Uterus (tissue), 4 donors: ENCODE results near the gene ZNF423. TPM values are rescaled to one million over a fixed set of nuclear protein-coding genes. Genes with fewer than 3 reads are reported as not detected.

ENCODE experiments used
- DNase-seq, 2 donors: peaks; one replicate each; pipeline ENCODE4 v3.0.0-alpha.2; 2019 to 2020
- H3K27ac ChIP-seq, 2 donors: fragments of 200-600 bp; sonication (generic); 1 replicate in 1 of 2; 2 replicates in 1 of 2; pipeline ENCODE4 v1.5.1; 2016 to 2018
- H3K27me3 ChIP-seq, 2 donors: fragments of 200-600 bp; sonication (generic); one replicate each; pipeline ENCODE4 v1.5.1; 2018 to 2019; ENCODE audit warnings: control low read depth in 1 of 2
- H3K36me3 ChIP-seq, 2 donors: fragments of 200-600 bp; sonication (generic); one replicate each; pipeline ENCODE4 v1.5.1; 2019; ENCODE audit warnings: control low read depth in 1 of 2
- H3K4me1 ChIP-seq, 2 donors: fragments of 200-600 bp; sonication (generic); one replicate each; pipeline ENCODE4 v1.5.1; 2018 to 2019; ENCODE audit warnings: control low read depth in 1 of 2
- H3K4me3 ChIP-seq, 2 donors: fragments of 200-600 bp; sonication (generic); 1 replicate in 1 of 2; 2 replicates in 1 of 2; pipeline ENCODE4 v1.5.1; 2018 to 2019; ENCODE audit warnings: mild to moderate bottlenecking in 1 of 2
- H3K9me3 ChIP-seq, 2 donors: fragments of 200-600 bp; sonication (generic); one replicate each; pipeline ENCODE4 v1.5.1; 2019; ENCODE audit warnings: control low read depth in 1 of 2
- POLR2A ChIP-seq, 2 donors: fragments of 450-650 bp; IDR thresholded peaks; one replicate each; pipeline ENCODE4 v1.6.1; 2016; ENCODE audit warnings: antibody characterized with exemption in 2 of 2, mild to moderate bottlenecking in 1 of 2, moderate library complexity in 1 of 2
- intact Hi-C: fragments of 100-400 bp; cut with DNase I; formaldehyde crosslinking; loops from one replicate; pipeline ENCODE4 v1.15.1; 2023; ENCODE audit warnings: low total_unique reads
- total RNA-seq, 4 donors: library from RNA; depleted of rRNA in 3 of 4; stranded (reverse); fragments of >200 nt in 3 of 4; gene quantifications; one replicate each; pipeline versions ENCODE4 v1.1.0 to v1.2.4, GENCODE V29; 2014 to 2023
- TF ChIP-seq, protein P1 (sequence below), 4 experiments: fragments of 200-600 bp in 2 of 4; fragments of 450-650 bp in 2 of 4; sonication (generic) in 2 of 4; IDR thresholded peaks; one replicate each; pipeline ENCODE4 v1.5.1; 2016 to 2019; ENCODE audit warnings: antibody characterized with exemption in 4 of 4, mild to moderate bottlenecking in 2 of 4, moderate library complexity in 1 of 4
- donor health status: DM: yes; HTN: yes; CAD: no.

ZNF423 gene
- total RNA-seq, 4 donors from 2014 or later, result 7.1 to 33.5 (median 14.7) TPM

DNA sequence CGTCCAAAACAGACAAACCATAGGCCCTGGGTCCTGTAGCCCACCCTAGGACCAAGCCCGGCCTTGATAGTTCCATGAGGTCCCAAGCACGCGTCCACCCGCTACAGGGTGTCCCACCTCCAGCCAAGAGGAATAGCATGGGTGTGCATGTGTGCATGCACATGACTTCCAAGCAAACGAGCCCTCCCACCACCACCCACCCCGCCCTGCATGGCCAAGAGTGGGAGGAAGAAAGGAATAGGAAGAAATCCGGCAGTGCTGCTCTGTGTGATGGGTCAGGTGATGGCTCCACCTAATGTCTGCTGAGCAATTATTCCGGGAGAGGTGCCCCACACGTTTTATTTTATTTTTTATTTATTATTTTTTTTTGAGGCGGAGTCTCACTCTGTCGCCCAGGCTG, 184.6 kb downstream of the ZNF423 start:
- DNase-seq, result no peak
- no peaks in the 10 kb centered on the region for H3K36me3 ChIP-seq
- H3K9me3 ChIP-seq, result no peaks in the 10 kb centered on the region
- no peak overlapping the region for H3K27ac ChIP-seq
- TF ChIP-seq POLR2A (IDR thresholded peaks at IDR 0.05), result no peak
- TF ChIP-seq, protein P1, sequence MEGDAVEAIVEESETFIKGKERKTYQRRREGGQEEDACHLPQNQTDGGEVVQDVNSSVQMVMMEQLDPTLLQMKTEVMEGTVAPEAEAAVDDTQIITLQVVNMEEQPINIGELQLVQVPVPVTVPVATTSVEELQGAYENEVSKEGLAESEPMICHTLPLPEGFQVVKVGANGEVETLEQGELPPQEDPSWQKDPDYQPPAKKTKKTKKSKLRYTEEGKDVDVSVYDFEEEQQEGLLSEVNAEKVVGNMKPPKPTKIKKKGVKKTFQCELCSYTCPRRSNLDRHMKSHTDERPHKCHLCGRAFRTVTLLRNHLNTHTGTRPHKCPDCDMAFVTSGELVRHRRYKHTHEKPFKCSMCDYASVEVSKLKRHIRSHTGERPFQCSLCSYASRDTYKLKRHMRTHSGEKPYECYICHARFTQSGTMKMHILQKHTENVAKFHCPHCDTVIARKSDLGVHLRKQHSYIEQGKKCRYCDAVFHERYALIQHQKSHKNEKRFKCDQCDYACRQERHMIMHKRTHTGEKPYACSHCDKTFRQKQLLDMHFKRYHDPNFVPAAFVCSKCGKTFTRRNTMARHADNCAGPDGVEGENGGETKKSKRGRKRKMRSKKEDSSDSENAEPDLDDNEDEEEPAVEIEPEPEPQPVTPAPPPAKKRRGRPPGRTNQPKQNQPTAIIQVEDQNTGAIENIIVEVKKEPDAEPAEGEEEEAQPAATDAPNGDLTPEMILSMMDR (IDR thresholded peaks at IDR 0.05), result no peak
- no peaks in the 10 kb centered on the region for H3K4me1 ChIP-seq
- intact Hi-C loops, result no loop called here
- H3K4me3 ChIP-seq, result no peak overlapping the region
- no peaks in the 10 kb centered on the region for H3K27me3 ChIP-seq

DNA sequence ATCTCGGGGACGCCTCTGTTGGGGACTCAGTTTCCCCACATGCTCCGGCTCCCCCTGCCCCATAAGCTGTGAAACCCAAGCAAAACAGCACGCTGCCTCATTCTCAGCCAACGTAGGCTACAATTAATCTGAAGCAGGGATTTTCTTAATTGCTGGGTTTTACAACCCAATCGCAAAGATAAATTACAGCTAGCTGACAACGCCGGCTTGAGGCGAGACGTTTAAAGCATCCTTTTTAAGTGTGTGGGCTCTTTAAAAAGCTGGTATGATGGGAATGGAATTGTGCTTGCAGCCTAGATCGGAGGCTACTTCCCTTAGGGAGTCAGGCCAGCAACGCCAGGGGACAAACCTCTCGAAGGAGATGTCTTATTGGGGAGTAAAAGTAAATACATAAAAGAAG, 185.3 kb downstream of the ZNF423 start:
- H3K4me1 ChIP-seq, result no peaks in the 10 kb centered on the region
- no peak overlapping the region for H3K27ac ChIP-seq
- H3K9me3 ChIP-seq, result no peaks in the 10 kb centered on the region
- no peak for DNase-seq
- intact Hi-C loops, result no loop called here
- TF ChIP-seq, protein P1 (IDR thresholded peaks at IDR 0.05), result no peak
- TF ChIP-seq POLR2A (IDR thresholded peaks at IDR 0.05), result no peak
- no peaks in the 10 kb centered on the region for H3K27me3 ChIP-seq
- H3K36me3 ChIP-seq, result no peaks in the 10 kb centered on the region
- no peak overlapping the region for H3K4me3 ChIP-seq

DNA sequence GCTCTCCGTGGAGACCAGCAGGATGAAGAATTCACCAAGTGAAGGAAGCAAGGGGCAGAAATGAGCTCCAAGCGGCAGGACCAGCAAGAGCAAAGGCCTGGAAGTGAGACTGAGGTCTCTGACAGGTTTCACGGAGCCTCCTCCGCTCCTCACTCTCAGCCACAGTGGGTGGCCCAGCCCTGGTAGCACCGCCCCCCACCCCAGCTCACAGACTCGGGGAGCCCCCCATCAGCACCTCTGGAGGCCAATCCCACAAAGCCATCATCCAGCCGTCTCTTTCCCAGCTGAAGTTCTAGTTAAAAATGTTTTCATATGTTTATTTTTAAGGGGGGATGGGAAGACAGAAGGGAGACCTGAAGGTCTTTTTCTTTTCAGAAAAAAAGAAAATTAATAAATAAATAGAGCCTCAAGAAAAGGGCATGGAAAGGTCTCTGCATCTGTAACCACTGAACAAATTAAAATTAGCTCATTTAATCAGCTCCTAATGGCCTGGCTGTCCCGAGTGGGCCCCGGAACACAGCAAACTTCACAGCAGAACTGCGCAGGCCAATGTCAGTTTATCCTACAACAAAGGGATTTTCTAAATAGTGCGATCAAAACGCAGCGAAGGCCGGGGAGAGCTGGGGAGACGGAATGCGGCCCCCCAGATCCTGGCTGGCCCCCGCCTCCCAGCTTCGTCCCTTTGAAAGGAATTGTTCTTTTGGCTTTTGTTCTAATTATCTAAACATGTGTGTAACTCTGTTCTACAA, 190.3 kb downstream of the ZNF423 start:
- TF ChIP-seq POLR2A (IDR thresholded peaks at IDR 0.05), result no peak
- TF ChIP-seq, protein P1 (IDR thresholded peaks at IDR 0.05), result no peak
- Histone ChIP-seq H3K27ac (peak overlapping the region; percentile 90 to 93), H3K4me1 (peaks cover 0 to 24% of the 10 kb centered on the region in 2 donors), H3K27me3 (no peaks in the 10 kb centered on the region), H3K9me3 (no peaks in the 10 kb centered on the region), H3K4me3 (no peak overlapping the region), H3K36me3 (no peaks in the 10 kb centered on the region)
- no peak for DNase-seq
- intact Hi-C loops, result no loop called here

DNA sequence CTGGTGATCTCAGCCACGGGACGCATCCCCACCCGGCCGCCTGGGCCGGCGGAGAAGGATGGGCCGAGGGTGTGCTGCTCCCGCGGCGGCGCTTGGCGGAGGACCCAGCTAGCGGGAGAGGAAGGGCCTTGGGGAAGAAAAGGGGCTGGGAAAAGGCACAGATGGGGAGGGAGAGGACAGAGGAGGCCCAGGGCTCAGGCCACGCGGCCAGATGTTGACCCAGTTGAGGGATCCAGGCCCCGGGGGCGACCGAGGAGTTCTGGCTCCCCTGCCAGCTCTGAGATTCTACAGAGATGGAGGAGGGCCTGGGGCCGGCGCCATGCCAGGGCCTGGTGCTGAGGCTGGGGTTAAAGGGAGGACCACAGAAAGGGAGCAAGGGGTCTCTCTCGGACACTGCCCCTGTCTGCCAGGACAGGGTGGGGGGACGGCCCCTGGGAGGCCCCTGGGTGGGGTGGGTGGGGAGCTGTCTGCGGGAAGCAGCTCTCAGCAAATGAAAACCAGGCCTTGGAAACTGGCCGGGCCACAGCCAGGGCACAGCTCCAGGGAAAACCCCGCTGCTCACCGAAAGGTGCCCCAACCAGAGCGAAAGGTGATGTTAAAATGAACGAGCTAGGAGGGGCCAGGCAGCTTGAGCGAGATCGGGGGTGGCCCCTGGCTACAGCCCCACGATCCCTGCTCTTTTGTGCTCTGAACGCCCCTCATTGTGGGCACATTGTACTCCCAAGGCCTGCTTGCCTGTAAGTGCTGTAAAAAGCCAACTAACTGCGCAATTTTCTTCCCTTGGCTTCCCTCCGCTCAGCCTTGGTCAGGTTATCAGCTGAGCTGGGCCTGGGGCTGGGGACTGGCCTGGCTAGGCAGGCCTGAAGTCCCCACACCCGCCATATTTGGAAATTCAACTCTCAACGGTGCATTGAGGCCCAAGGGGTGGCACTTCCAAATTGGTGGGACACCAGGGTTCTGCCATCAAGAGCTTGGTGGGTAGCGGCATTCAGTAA, 191.4 kb downstream of the ZNF423 start:
- no peaks in the 10 kb centered on the region for H3K36me3 ChIP-seq
- TF ChIP-seq, protein P1 (IDR thresholded peaks at IDR 0.05), result no peak
- TF ChIP-seq POLR2A (IDR thresholded peaks at IDR 0.05), result peak in 1 of 2 donors; percentile 14
- H3K4me1 ChIP-seq, result peaks cover 0 to 24% of the 10 kb centered on the region in 2 donors
- DNase-seq, result peak; percentile 71 to 79
- peak overlapping the region; percentile 25 to 28 for H3K4me3 ChIP-seq
- H3K9me3 ChIP-seq, result no peaks in the 10 kb centered on the region
- H3K27me3 ChIP-seq, result no peaks in the 10 kb centered on the region
- peak overlapping the region; percentile 90 to 93 for H3K27ac ChIP-seq
- intact Hi-C loops, result no loop called here
